NCI-H748 (cell line): ENCODE measurements around the gene LAP3.
"Not testable (repeated sequence)": the region's sequence is repeated elsewhere in the genome, so short reads cannot be mapped to it uniquely, and the experiment has no call there.

Source experiments
- DNase-seq: peaks from one replicate; lab custom pipeline; 2025; ENCODE audit not compliant: unreplicated experiment; lab: John Stamatoyannopoulos, UW

LAP3 gene

GRCh38 chr4:17576932-17577664, at the start of gene LAP3:
TSS of gene LAP3 (plus strand) at chr4:17577198. CDS start at chr4:17577466, 268 bp downstream.
- peak; percentile 93 for DNase-seq

GRCh38 chr4:17528551-17529165, 48.3 kb upstream of the LAP3 start:
- no peak for DNase-seq

- no peak for DNase-seq
Measured at GRCh38 chr4:17531538-17532285, 45.3 kb upstream of the LAP3 start.

- no peak for DNase-seq
Measured at GRCh38 chr4:17534705-17535104, 42.3 kb upstream of the LAP3 start.

- no peak for DNase-seq
Measured at GRCh38 chr4:17535242-17535641, 41.8 kb upstream of the LAP3 start.

GRCh38 chr4:17535906-17536305, 41.1 kb upstream of the LAP3 start:
- no peak for DNase-seq

GRCh38 chr4:17537060-17537459, 39.9 kb upstream of the LAP3 start:
- not testable (repeated sequence) for DNase-seq

- DNase-seq = peak; percentile 93
Measured at GRCh38 chr4:17544205-17544604, 32.8 kb upstream of the LAP3 start.

- DNase-seq = peak; percentile 95
Measured at GRCh38 chr4:17544831-17545234, 32.2 kb upstream of the LAP3 start.

- peak; percentile 38 for DNase-seq
Measured at GRCh38 chr4:17545374-17546140, 31.4 kb upstream of the LAP3 start.

GRCh38 chr4:17546222-17546621, 30.8 kb upstream of the LAP3 start:
- no peak for DNase-seq

- DNase-seq = no peak
Measured at GRCh38 chr4:17546678-17547077, 30.3 kb upstream of the LAP3 start.

GRCh38 chr4:17550549-17550948, 26.4 kb upstream of the LAP3 start:
- no peak for DNase-seq

GRCh38 chr4:17552427-17552826, 24.6 kb upstream of the LAP3 start:
- no peak for DNase-seq

GRCh38 chr4:17554568-17554967, 22.4 kb upstream of the LAP3 start:
- no peak for DNase-seq

GRCh38 chr4:17556498-17556897, 20.5 kb upstream of the LAP3 start:
- no peak for DNase-seq

GRCh38 chr4:17557880-17558279, 19.1 kb upstream of the LAP3 start:
- no peak for DNase-seq

GRCh38 chr4:17558941-17559708, 17.9 kb upstream of the LAP3 start:
- no peak for DNase-seq

- DNase-seq = no peak
Measured at GRCh38 chr4:17559709-17560048, 17.3 kb upstream of the LAP3 start.

- DNase-seq = no peak
Measured at GRCh38 chr4:17560065-17560673, 16.8 kb upstream of the LAP3 start.
